NCI-H82 treated with DMSO at 0.1 percent for 48 hours (cell line): ENCODE results near the gene ZDHHC24.
"Not testable (repeated sequence)": the region's sequence is repeated elsewhere in the genome, so short reads cannot be mapped to it uniquely, and the experiment has no call there.

Experiments
- DNase-seq: peaks from one replicate; lab custom pipeline; 2025; ENCODE audit not compliant: unreplicated experiment; lab: John Stamatoyannopoulos, UW

ZDHHC24 gene

GRCh38 chr11:66546966-66547661, 1.3 kb upstream of the ZDHHC24 start:
- DNase-seq, result no peak

DNA sequence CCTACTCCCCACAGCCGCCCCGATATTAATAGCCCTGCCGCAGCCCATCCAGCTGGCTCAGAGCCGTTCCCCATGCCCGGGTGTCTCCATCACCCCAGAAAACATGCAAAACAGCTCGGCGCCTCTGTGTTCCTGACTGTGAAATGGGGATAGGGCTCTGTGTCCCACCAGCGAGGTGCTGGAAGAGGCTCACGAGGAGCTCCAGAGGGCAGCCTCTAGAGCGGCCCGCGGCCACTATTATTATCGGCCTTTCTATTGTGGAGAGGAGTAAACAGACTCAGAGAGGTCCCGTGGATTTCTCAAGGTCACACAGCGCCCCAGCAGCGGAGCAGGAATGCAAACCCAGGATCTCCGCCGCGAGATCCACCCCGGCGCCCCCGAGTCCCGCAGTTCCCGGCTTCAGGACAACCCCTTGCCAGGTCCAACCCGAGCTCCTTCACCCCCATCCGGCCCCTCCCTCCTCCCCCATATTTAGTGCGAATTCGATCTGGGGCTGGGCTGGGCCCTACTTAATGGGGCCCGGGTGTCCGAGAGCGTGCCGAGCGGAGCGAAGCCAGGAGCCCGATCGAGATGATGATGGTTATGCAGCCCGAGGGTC, 619 bp upstream of the ZDHHC24 start, which contains the start of gene ACTN3:
Gene ACTN3 (plus strand): TSS at position 536 of the 598 bp plus-strand sequence. CDS start 35 bp downstream, at position 571.
- no peak for DNase-seq

- DNase-seq, result not testable (repeated sequence)
Observed at GRCh38 chr11:66544952-66545351, 896 bp downstream of the ZDHHC24 start.

GRCh38 chr11:66543263-66544107, 2.4 kb downstream of the ZDHHC24 start:
- DNase-seq, result peak; percentile 4

GRCh38 chr11:66542362-66542761, 3.5 kb downstream of the ZDHHC24 start:
- no peak for DNase-seq

DNA sequence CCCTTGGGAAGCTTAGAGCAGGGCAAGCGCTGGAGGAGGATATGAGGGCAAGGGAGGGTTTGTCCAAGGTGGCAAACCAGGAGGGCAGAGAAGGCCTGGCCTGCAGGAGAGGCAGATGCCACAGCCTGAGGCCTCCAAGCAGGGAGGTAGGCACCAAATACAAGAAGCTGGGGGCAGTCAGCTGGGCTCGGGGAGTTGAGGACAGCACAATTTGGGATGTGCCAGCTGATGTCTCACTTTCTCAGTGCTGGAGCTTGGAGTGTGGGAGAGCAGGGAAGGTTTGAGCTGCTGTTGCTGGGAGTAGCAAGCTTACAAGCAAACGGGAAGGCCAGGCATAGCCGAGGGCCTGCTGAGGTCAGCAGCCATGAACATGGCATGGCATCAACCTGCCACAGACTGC, 4.0 kb downstream of the ZDHHC24 start:
- no peak for DNase-seq

- not testable (repeated sequence) for DNase-seq
Observed at GRCh38 chr11:66540598-66540997, 5.2 kb downstream of the ZDHHC24 start.

- DNase-seq, result no peak
Observed at GRCh38 chr11:66539870-66540213, 6.0 kb downstream of the ZDHHC24 start.

DNA sequence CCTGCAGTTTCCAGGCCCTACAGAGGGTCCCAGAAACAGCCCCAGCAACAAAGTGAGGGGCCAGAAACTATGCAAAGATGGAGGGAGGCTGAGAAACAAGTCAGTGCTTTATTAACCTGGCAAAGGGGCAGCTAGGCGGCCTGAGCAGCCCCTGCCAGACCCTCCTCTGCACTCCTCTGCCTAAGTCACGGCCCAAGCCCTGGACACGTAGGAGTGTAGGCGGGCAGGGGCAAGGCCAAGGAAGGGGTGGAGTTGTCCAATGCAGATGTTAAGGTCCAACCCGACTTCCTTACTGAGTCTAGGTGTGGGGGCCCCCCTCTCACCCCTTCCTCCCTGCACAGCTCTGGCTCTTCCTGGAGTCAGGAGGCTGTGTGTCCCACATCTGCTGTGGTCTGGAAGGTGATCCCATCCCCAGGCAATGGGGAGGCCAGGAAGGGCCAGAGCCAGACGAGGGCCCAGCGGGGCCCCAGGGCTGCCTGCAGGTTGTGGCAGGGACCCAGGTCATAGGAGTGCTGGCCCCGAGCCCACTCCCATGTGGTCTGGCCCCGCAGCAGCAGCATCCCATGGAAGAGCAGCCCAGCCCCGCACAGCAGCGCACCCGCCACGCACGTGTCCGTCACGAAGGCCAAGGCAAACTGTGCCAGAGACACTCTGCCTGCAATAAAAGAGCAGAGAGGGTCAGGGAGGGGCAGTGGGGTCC, 6.5 kb downstream of the ZDHHC24 start:
- no peak for DNase-seq

GRCh38 chr11:66532784-66533183, 13.1 kb downstream of the ZDHHC24 start:
- DNase-seq, result no peak

- DNase-seq, result no peak
Observed at GRCh38 chr11:66531841-66532240, 14.0 kb downstream of the ZDHHC24 start.

GRCh38 chr11:66530927-66531709, 14.7 kb downstream of the ZDHHC24 start:
- no peak for DNase-seq

DNA sequence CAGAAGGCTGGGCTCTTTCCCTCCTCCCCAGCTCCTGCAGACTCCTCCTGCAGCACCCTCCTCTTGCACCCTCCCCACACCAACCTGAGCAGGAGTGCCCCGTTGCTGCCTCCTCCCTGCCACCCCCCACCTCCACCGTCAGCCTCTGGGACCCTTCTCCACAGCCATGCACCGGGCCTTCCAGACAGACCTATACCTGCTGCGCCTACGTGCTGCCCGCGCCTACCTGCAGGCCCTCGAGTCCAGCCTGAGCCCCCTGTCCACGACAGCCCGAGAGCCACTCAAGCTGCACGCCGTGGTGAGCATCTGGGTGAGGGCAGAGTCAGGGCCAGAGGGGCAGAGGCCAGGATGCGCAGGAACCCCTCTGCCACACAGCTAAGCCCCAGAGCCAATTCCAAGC, 16.2 kb downstream of the ZDHHC24 start:
- DNase-seq, result no peak

DNA sequence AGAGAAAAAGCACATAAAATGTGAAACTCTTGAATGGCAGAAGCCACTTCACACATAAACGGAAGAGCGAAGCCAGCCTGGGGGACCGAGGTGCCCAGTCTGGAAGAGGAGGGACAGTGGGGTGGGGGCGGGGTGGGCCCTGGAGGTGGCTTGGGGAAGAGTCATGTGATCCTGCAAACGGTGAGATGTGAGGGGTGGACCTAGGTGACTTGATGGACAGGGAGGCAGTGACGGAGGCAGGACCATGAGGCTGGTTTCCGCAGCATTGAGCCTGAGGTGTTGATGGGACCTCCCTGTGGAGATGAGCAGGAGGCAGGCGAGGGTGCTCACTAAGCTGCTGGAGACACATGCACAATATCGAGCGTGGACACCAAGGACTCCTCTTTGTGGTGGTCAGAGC, 16.8 kb downstream of the ZDHHC24 start:
- no peak for DNase-seq

DNA sequence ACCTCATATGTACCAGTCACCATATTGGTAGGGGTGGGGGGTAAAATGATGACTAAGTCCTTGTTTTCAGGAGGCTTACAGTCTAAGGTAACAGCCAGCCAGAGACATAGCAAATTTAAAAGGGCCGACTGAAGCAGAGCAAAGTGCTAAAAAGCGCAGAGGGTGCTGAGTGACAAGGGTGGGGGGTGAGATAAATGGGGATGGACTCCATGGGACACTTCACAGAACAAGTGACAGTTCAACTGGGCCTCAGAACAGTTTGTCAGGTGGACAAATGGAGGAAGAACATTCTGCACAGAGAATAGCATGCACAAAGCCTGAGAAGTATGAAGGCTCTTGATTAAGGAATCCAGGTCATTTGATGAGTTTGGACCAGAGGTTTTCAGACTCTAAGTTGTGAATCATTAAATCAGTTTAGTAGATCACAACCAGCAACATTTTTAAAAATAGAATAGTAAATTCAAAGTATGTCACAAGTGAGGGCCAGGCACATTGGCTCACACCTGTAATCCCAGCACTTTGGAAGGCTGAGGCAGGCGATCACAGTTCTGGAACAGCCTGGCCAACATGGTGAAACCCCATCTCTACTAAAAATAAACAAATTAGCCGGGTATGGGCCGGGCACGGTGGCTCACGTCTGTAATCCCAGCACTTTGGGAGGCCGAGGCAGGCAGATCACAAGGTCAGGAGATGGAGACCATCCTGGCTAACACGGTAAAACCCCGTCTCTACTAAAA, 21.4 kb downstream of the ZDHHC24 start:
- no peak for DNase-seq

- no peak for DNase-seq
Observed at GRCh38 chr11:66523611-66524010, 22.2 kb downstream of the ZDHHC24 start.

DNA sequence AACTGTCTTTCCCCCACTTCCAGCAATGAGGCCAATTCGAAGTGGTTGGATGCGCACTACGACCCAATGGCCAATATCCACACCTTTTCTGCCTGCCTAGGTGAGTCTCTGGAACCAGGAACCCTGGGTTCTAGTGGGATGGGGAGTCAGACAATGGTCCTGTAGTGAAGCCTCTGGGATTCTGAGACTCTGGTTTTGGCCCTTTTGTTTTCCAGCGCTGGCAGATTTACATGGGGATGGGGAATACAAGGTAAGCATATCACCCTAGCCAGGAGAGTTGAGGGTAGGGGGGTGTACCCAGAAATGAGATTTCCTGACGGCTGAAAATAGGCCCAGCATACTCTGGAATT, 34.9 kb downstream of the ZDHHC24 start:
- no peak for DNase-seq

DNA sequence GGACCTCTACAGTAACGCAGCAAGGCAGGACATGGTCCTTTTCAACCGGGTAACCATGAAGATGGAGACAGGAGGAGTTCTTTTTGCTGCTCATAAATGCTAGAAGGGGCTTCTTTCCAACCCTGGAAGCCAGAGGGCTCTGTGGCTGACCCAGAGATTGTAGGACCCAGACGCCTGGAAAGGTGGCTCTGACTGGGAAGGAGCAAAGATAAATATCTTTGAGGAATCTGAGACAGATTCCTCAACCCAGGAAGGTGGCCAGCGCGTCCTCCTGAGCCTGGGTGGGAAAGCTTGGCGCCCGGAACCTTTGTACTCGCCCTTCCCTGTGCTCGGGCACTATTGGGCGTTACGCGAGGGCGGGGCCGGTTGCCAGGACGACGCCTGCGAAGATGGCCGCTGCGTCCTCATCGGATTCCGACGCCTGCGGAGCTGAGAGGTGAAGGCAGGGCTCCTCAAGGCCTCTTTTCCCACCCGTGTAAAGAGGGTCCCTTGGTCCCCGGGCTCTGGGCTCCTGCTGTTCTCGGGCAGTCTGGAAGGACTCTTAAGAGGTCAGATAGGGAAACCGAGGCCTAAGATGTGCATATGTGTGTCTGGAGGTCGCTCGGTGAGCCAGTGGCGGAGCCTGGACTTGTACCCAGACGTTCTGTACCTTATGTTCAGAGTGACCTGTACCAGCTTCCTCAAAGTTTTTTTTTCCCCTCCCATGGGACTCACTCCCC, 35.4 kb downstream of the ZDHHC24 start, which contains the start of gene BBS1:
Gene BBS1 (plus strand): TSS at position 365 of the 719 bp plus-strand sequence. CDS start 25 bp downstream, at position 390.
- peak; percentile 9 for DNase-seq

DNA sequence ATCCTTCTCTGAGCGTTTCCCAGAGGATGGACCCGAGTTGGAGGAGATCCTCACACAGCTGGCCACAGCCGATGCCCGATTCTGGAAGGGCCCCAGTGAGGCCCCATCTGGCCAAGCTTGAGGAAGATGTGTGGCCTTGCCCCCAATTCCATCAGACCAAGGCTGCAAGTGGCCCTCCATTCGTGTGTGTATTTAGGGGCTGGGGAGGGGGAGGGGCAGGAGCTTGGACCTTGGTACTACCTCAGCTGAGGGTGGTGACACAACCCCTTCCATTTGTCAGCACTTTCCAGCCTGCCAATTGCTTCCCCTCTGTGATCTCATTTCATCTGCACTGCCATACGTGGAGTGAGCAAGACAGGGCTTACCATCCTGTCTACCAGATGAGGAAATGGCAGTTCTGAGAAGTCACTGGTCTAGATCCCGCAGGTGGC, 36.7 kb downstream of the ZDHHC24 start:
- DNase-seq, result no peak
